Endodermal cell (in vitro differentiated cells): ENCODE data around the gene ALDH1A3. TPM values are rescaled to one million over a fixed set of nuclear protein-coding genes. Genes with fewer than 3 reads are reported as not detected.

Experiments used
- DNase-seq: peaks from one replicate; pipeline ENCODE4 v3.0.0-alpha.2; 2017
- H3K27ac ChIP-seq: 2 replicates; pipeline ENCODE4 v1.5.1; 2013; ENCODE audit warnings: mild to moderate bottlenecking, low read depth, low read length, moderate library complexity
- H3K27me3 ChIP-seq: 2 replicates; pipeline ENCODE4 v1.6.1; 2013; ENCODE audit warnings: mild to moderate bottlenecking, low read length, moderate library complexity; ENCODE audit not compliant: insufficient read depth, control insufficient read depth, poor library complexity, severe bottlenecking
- H3K36me3 ChIP-seq: 2 replicates; pipeline ENCODE4 v1.7.0; 2013; ENCODE audit warnings: mild to moderate bottlenecking, low read length, moderate library complexity; ENCODE audit not compliant: control insufficient read depth, insufficient read depth
- H3K4me1 ChIP-seq: one replicate; pipeline ENCODE4 v1.7.0; 2013; ENCODE audit warnings: low read length; ENCODE audit not compliant: control insufficient read depth, insufficient read depth
- H3K4me3 ChIP-seq: 2 replicates; pipeline ENCODE4 v1.5.1; 2013; ENCODE audit warnings: mild to moderate bottlenecking, low read length, moderate library complexity
- H3K9ac ChIP-seq: 2 replicates; pipeline ENCODE4 v1.6.1; 2013; ENCODE audit warnings: mild to moderate bottlenecking, low read length, moderate library complexity; ENCODE audit not compliant: poor library complexity, severe bottlenecking; ENCODE audit errors: extremely low read depth
- H3K9me3 ChIP-seq: 2 replicates; pipeline ENCODE4 v1.6.1; 2013; ENCODE audit warnings: mild to moderate bottlenecking, low read length, moderate library complexity; ENCODE audit not compliant: control insufficient read depth
- H3K27ac Mint-ChIP-seq: 2 replicates; pipeline ENCODE4 v1.8.0; 2020; ENCODE audit warnings: mixed read lengths
- H3K27me3 Mint-ChIP-seq: 2 replicates; pipeline ENCODE4 v1.8.0; 2021; ENCODE audit warnings: mild to moderate bottlenecking, mixed read lengths; ENCODE audit not compliant: insufficient read depth
- H3K36me3 Mint-ChIP-seq: 2 replicates; pipeline ENCODE4 v1.8.0; 2020; ENCODE audit warnings: low read depth, mixed read lengths
- H3K4me1 Mint-ChIP-seq: 2 replicates; pipeline ENCODE4 v1.8.0; 2020; ENCODE audit warnings: mixed read lengths
- H3K4me3 Mint-ChIP-seq: 2 replicates; pipeline ENCODE4 v1.8.0; 2020; ENCODE audit warnings: mild to moderate bottlenecking, moderate library complexity, mixed read lengths
- H3K9me3 Mint-ChIP-seq: 2 replicates; pipeline ENCODE4 v1.8.0; 2020; ENCODE audit warnings: mild to moderate bottlenecking, mixed read lengths
- CTCF ChIP-seq: fragments of 200-600 bp; sonication (generic); conservative IDR thresholded peaks from 2 replicates; pipeline ENCODE4 v1.5.0; 2021; ENCODE audit warnings: antibody characterized with exemption, mild to moderate bottlenecking
- WGBS, 2 experiments: methylation state at CpG; one replicate each; pipeline versions ENCODE4 v1.1.5 to v1.1.7; 2013; ENCODE audit warnings: missing lambda C conversion rate in 2 of 2, mixed read lengths in 1 of 2; ENCODE audit not compliant: insufficient coverage in 1 of 2, insufficient read length in 1 of 2; 5-methylcytosine and 5-hydroxymethylcytosine counted together
- total RNA-seq, 2 donors: library from RNA; stranded (reverse); fragmentation: NEBNext Ultra II Directional in 1 of 2; extraction: Animal tissue kit (Norgen Biotek cat#: 25700) in 1 of 2; gene quantifications; 2 replicates in 1 of 2; 3 replicates in 1 of 2; pipeline ENCODE4 v1.2.1, GENCODE V29; 2021

Gene ALDH1A3
- total RNA-seq, 2 donors from 2014 or later: 6.9 to 7.3 TPM

- H3K27me3 Mint-ChIP-seq: peaks cover 1% of the 10 kb centered on the region
- no peak overlapping the region for H3K4me3 ChIP-seq
- H3K4me3 Mint-ChIP-seq: no peak overlapping the region
- H3K27ac Mint-ChIP-seq: no peak overlapping the region
- H3K27ac ChIP-seq: no peak overlapping the region
- H3K9me3 Mint-ChIP-seq: peaks cover 4% of the 10 kb centered on the region
- TF ChIP-seq CTCF: no peak
- H3K27me3 ChIP-seq: no peaks in the 10 kb centered on the region
- H3K36me3 ChIP-seq: peaks cover 8% of the 10 kb centered on the region
- no peaks in the 10 kb centered on the region for H3K9me3 ChIP-seq
- peak; percentile 29 for DNase-seq
- peaks cover 30% of the 10 kb centered on the region for H3K4me1 Mint-ChIP-seq
- 93 to 94% methylated on average over 6 to 12 of the region's 13 CpGs for WGBS, 2 experiments
- H3K36me3 Mint-ChIP-seq: peaks cover 6% of the 10 kb centered on the region
- peaks cover 17% of the 10 kb centered on the region for H3K4me1 ChIP-seq
- no peak overlapping the region for H3K9ac ChIP-seq
These were observed 16.1 kb downstream of the ALDH1A3 start for GRCh38 chr15:100895721-100896120.

- H3K36me3 ChIP-seq: peaks cover 11% of the 10 kb centered on the region
- peaks cover 17% of the 10 kb centered on the region for H3K4me1 ChIP-seq
- Mint-ChIP-seq H3K9me3 (peaks cover 4% of the 10 kb centered on the region), H3K4me1 (peaks cover 30% of the 10 kb centered on the region), H3K27me3 (peaks cover 1% of the 10 kb centered on the region), H3K4me3 (no peak overlapping the region), H3K27ac (no peak overlapping the region), H3K36me3 (peaks cover 6% of the 10 kb centered on the region)
- 96% methylated on average over 15 to 26 of the region's 26 CpGs for WGBS, 2 experiments
- H3K9ac ChIP-seq: no peak overlapping the region
- H3K4me3 ChIP-seq: no peak overlapping the region
- H3K27me3 ChIP-seq: no peaks in the 10 kb centered on the region
- no peak for TF ChIP-seq CTCF
- no peak overlapping the region for H3K27ac ChIP-seq
- peak; percentile 38 for DNase-seq
- H3K9me3 ChIP-seq: no peaks in the 10 kb centered on the region
These were observed 17.9 kb downstream of the ALDH1A3 start for GRCh38 chr15:100897221-100898151.

GRCh38 chr15:100898152-100898490 lies 18.5 kb downstream of the ALDH1A3 start:
- Mint-ChIP-seq H3K27me3 (peaks cover 1% of the 10 kb centered on the region), H3K9me3 (peaks cover 4% of the 10 kb centered on the region), H3K4me1 (peaks cover 30% of the 10 kb centered on the region), H3K27ac (no peak overlapping the region), H3K4me3 (no peak overlapping the region), H3K36me3 (peaks cover 7% of the 10 kb centered on the region)
- Histone ChIP-seq H3K9ac (no peak overlapping the region), H3K9me3 (no peaks in the 10 kb centered on the region), H3K36me3 (peaks cover 11% of the 10 kb centered on the region), H3K27ac (no peak overlapping the region), H3K4me3 (no peak overlapping the region), H3K4me1 (peaks cover 17% of the 10 kb centered on the region), H3K27me3 (no peaks in the 10 kb centered on the region)
- TF ChIP-seq CTCF: no peak
- peak; percentile 46 for DNase-seq
- WGBS, 2 experiments: 97 to 100% methylated on average over 4 to 9 of the region's 9 CpGs
